Stimulated activated naive CD8-positive, alpha-beta T cell treated with anti-CD3 and anti-CD28 coated beads, Interleukin-15, amount 100 ng/mL, for 72 hours (primary cell): ENCODE results near the gene ALDH1A3.

Source experiments
- ATAC-seq: fragments of 150-1000 bp; cut with Tn5 transposase; 2 replicates; pipeline ENCODE4 v1.10.0; 2021; ENCODE audit warnings: mild to moderate bottlenecking, moderate library complexity
- DNase-seq, 2 donors: peaks; one replicate each; pipeline ENCODE4 v3.0.0; 2021 to 2022
- H3K27ac Mint-ChIP-seq, 2 donors: one replicate each; pipeline ENCODE4 v1.8.0; 2022; ENCODE audit warnings: mild to moderate bottlenecking in 2 of 2, mixed read lengths in 2 of 2, moderate library complexity in 2 of 2
- H3K27me3 Mint-ChIP-seq: one replicate; pipeline ENCODE4 v1.8.0; 2022; ENCODE audit warnings: mixed read lengths
- H3K4me1 Mint-ChIP-seq: one replicate; pipeline ENCODE4 v1.8.0; 2022; ENCODE audit warnings: mild to moderate bottlenecking, mixed read lengths
- H3K4me3 Mint-ChIP-seq, 2 donors: one replicate each; pipeline ENCODE4 v1.8.0; 2022; ENCODE audit warnings: mild to moderate bottlenecking in 2 of 2, mixed read lengths in 2 of 2, moderate library complexity in 1 of 2
- H3K9me3 Mint-ChIP-seq, 2 donors: one replicate each; pipeline ENCODE4 v1.8.0; 2022; ENCODE audit warnings: mixed read lengths in 2 of 2

ALDH1A3 gene

DNA sequence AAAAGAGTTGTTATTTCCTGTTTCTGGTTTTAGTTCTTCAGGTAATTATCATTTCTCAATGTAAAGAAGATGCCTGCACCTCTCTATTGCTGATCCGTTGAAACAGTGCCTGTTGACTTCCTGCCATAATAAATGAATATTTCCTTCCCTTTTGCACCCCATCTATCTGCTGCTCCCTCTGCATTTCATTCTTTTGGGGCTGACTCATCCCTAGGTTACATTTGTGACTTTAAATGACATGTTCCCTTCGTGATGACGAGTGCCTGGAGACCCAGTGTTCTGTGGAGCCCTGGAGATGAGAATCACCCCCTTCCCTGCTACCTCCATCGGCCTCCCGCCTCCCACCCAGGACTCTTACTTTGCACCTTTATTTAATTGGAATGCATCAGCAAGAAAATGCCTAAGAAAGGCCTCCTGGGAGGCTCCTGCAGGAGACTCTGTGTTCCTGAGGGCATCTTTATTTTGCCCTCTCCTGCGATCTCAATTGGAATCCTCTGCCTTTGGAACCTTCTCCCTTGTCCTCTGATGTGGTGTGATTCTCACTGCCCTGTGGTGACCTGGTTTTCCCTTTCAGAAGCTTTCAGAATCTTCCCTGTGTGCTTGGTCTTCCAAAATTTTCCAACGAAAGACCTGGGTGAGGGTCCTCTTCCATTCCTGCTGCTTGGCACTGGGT lies 53.2 kb downstream of the ALDH1A3 start:
- no peak for DNase-seq
- Mint-ChIP-seq H3K27ac (no peak overlapping the region), H3K9me3 (no peaks in the 10 kb centered on the region), H3K4me1 (no peaks in the 10 kb centered on the region), H3K4me3 (no peak overlapping the region), H3K27me3 (peaks cover 33% of the 10 kb centered on the region)
- ATAC-seq = no peak

DNA sequence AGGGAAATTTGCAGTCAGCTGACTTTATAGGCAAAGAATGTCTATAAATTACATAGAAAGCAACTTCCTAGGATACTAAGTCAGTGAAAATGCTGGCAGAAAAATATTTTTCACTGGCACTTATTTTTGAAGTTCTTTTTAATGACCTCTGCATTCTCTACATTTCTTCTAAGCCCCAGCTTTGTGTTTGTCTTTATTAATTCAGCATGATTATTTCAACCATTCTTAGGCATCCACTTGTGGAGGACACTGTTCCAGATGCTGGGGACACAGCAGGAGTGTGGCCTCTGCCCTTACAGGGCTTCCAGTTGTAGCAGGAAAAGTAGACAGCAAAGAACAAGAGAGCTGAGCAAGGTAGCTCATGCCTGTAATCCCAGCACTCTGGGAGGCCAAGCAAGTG lies 54.5 kb downstream of the ALDH1A3 start:
- no peak overlapping the region for H3K27ac Mint-ChIP-seq
- H3K27me3 Mint-ChIP-seq = peaks cover 21% of the 10 kb centered on the region
- DNase-seq (no peak), ATAC-seq (no peak)
- H3K9me3 Mint-ChIP-seq = no peaks in the 10 kb centered on the region
- no peak overlapping the region for H3K4me3 Mint-ChIP-seq
- H3K4me1 Mint-ChIP-seq = no peaks in the 10 kb centered on the region

DNA sequence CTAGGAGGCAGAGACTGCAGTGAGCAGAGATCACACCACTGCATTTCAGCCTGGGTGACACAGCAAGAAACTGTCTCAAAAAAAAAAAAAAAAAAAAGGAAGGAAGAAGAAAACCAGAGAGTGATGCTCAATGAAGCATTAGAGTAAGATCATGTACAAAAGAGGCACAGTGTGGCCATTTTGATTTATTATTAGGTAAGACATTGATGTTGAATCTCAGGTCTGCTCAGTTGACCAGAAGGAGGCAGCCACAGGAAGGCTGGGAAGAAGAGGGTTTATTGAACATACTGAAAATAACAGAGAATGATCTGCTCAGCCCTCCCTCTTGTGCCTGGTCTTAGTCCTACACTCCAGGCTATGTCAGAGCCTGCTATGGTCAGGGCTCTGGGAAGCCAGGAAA lies 55.1 kb downstream of the ALDH1A3 start:
- H3K4me3 Mint-ChIP-seq = no peak overlapping the region
- DNase-seq (no peak), ATAC-seq (no peak)
- no peaks in the 10 kb centered on the region for H3K4me1 Mint-ChIP-seq
- peaks cover 19% of the 10 kb centered on the region for H3K27me3 Mint-ChIP-seq
- H3K9me3 Mint-ChIP-seq = no peaks in the 10 kb centered on the region
- no peak overlapping the region for H3K27ac Mint-ChIP-seq

DNA sequence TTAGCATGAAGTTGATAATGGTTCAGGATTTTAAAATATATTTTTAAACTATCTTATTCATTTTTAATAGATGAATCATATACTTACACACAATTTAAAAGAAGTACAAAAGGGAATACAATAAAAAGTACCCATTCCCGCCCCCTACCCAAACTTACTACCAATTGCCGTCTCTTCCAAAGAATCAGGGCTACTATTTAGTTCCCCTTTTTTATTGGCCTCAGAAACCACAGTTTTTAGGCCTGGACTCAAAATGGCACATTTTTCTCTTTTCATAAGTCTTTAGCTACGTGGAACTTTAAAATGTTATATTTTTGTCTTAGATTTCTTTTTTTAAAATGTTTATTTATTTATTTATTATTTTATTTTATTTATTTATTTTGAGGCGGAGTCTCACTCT lies 57.5 kb downstream of the ALDH1A3 start:
- Mint-ChIP-seq H3K4me1 (no peaks in the 10 kb centered on the region), H3K27ac (no peak overlapping the region), H3K9me3 (no peaks in the 10 kb centered on the region), H3K4me3 (no peak overlapping the region), H3K27me3 (peaks cover 19% of the 10 kb centered on the region)
- ATAC-seq (no peak), DNase-seq (no peak)

DNA sequence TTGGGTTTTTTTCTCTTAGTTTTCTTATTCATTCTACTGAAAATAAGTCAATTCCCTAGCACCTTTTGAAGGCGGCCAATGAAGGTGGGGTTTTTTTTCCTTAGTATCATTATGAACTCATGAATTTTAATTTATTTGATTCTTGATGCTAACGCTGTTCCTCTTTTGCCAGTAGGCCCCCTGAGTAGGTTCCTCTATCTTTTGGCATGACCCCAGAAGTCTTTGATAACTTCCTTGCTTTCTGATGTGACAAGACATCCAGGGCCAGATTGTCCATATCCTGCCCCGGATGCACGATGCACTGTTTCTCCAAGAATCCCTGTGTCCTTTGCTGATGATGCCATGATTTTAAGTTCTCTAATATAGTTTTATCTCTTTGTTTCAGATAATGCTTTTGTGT lies 60.2 kb downstream of the ALDH1A3 start:
- H3K9me3 Mint-ChIP-seq = no peaks in the 10 kb centered on the region
- peaks cover 6% of the 10 kb centered on the region for H3K27me3 Mint-ChIP-seq
- H3K4me3 Mint-ChIP-seq = no peak overlapping the region
- no peak overlapping the region for H3K27ac Mint-ChIP-seq
- no peak for DNase-seq
- no peak for ATAC-seq
- no peaks in the 10 kb centered on the region for H3K4me1 Mint-ChIP-seq

DNA sequence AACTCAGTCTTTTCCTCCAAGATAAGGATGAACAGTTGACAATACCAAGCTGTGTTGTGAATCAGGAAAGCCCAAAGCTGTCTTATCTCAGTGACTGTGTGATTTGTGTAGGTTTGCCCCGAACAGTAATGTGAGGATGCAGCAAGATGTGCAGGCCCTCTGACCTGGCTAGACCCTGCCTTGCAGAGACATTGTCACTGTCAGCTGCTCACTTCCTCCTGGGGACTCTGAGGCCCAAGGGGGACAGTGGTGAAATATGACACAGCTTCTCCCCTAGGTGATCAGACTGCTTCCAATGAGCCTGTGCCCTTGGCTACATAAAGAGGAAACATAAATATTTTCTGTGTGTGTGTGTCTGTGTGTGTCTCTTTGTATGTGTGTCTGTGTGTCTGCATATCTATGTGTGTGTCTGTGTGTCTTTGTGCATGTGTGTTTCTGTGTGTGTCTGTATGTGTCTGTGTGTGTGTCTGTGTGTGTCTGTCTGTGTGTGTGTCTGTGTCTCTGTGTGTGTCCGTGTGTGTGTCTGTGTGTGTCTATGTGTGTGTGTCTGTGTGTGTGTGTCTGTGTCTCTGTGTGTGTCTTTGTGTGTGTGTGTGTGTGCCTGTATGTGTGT lies 61.2 kb downstream of the ALDH1A3 start:
- Mint-ChIP-seq H3K4me1 (no peaks in the 10 kb centered on the region), H3K27ac (no peak overlapping the region), H3K27me3 (no peaks in the 10 kb centered on the region), H3K4me3 (no peak overlapping the region), H3K9me3 (no peaks in the 10 kb centered on the region)
- no peak for DNase-seq
- no peak for ATAC-seq

DNA sequence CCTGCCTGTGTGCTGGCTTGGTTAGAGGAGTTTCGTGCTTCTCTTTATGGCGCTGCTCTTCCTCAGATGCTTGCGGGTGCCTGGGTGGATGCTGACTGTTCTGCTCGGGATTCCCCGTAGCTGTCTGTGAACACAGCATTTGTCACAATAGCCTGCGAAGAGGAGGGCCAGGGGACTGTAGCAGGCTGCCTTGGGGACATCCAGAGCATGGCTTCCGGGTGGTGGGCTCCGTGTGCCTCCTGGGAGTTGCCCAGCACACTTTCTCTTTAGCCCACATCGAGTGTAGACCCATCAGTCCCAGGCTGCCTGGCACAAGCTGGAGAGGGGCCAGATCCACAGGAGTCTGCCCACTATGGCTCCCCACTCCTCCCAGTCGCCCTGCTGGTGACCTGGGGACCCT lies 61.9 kb downstream of the ALDH1A3 start:
- H3K27me3 Mint-ChIP-seq = no peaks in the 10 kb centered on the region
- H3K27ac Mint-ChIP-seq = no peak overlapping the region
- DNase-seq (no peak), ATAC-seq (no peak)
- H3K4me3 Mint-ChIP-seq = no peak overlapping the region
- H3K4me1 Mint-ChIP-seq = no peaks in the 10 kb centered on the region
- no peaks in the 10 kb centered on the region for H3K9me3 Mint-ChIP-seq

DNA sequence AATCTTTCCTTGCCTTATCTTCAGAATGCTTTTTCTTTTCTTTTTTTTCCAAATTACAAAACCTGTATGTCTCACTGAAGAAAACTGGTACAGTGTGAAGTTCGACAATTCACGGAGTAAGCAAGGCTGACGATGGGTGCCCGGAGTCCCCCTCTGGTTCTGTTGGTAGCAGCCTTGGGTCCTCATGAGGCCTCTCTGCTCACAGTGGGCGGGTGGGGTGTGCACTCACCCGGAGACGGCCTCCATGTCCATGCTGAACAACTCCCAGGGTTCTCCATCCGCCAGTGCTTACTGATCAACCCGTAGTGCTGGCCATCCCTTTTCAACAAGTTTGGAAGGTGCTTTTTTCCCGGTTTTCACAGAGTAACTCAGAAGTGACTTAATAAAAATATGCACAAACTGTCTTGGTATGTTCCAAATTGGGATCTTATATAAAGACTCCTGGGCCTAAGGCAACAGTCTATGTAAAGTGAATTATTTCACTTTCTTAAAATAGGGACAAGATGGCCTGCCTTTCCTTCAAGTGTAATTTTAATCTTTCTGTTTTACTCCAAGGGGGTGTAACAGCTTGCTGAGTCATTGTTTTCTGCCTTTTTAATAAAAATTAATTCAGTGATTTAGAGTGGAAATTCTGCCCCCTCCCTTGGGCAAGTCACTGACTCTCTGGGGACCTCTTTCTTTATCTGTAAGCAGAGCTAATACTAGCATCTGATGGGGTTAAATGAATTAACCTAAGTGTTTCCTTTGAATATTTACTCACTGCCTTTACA lies 63.2 kb downstream of the ALDH1A3 start:
- Mint-ChIP-seq H3K27ac (no peak overlapping the region), H3K27me3 (peaks cover 6% of the 10 kb centered on the region), H3K4me1 (no peaks in the 10 kb centered on the region), H3K4me3 (no peak overlapping the region), H3K9me3 (no peaks in the 10 kb centered on the region)
- ATAC-seq (no peak), DNase-seq (no peak)

DNA sequence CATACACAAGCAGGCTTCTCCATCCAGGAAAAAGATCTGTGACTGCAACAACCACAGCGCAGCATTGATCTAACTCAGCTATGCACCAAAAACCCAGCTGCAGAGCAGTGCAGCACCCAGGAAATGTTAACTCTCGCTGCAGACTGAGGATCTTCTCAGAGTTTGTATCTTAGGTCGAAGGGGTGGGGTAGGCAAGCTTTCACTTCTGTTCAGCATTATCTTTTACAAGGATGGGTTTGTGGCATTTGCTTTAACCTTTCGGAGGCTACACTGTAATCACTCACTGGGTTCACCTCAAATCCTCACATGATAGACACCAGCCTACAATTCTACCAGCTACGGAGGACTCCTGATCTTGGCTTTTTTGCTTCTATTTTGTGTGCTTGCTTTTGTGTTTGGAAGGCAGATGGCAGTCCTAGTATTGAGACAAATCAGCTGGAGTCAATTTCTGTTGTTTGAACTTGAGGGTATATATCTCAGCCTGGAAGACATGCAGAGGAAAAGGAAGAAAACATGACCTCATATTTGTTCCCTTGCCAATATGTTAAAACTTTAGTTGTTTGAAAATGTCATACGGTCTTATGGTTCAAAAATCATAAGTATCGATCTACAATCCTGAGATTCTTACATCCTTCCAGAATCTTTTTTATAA lies 64.7 kb downstream of the ALDH1A3 start:
- DNase-seq (no peak), ATAC-seq (no peak)
- no peak overlapping the region for H3K4me3 Mint-ChIP-seq
- no peaks in the 10 kb centered on the region for H3K9me3 Mint-ChIP-seq
- H3K27ac Mint-ChIP-seq = no peak overlapping the region
- H3K27me3 Mint-ChIP-seq = peaks cover 20% of the 10 kb centered on the region
- no peaks in the 10 kb centered on the region for H3K4me1 Mint-ChIP-seq

DNA sequence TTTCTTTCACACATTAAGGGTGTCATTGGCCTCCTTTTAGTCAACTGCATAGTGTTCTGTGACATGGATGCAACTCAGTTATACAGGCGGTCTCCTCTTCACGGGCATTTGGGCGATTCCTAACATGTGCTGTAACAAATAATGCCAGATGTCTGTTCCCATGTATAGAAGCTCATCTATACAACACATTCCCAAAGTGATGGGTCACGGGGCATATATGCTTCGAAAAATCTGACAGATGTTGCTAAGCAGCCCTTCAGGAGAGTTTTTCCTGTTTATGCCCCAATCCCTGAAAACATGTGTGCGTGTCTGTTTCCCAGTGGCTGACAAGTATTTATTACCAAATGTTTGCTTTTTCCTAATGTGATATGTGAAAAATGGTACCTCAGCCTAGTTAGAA lies 65.4 kb downstream of the ALDH1A3 start:
- Mint-ChIP-seq H3K27ac (no peak overlapping the region), H3K9me3 (no peaks in the 10 kb centered on the region), H3K27me3 (peaks cover 20% of the 10 kb centered on the region), H3K4me1 (no peaks in the 10 kb centered on the region), H3K4me3 (no peak overlapping the region)
- DNase-seq = no peak
- no peak for ATAC-seq

DNA sequence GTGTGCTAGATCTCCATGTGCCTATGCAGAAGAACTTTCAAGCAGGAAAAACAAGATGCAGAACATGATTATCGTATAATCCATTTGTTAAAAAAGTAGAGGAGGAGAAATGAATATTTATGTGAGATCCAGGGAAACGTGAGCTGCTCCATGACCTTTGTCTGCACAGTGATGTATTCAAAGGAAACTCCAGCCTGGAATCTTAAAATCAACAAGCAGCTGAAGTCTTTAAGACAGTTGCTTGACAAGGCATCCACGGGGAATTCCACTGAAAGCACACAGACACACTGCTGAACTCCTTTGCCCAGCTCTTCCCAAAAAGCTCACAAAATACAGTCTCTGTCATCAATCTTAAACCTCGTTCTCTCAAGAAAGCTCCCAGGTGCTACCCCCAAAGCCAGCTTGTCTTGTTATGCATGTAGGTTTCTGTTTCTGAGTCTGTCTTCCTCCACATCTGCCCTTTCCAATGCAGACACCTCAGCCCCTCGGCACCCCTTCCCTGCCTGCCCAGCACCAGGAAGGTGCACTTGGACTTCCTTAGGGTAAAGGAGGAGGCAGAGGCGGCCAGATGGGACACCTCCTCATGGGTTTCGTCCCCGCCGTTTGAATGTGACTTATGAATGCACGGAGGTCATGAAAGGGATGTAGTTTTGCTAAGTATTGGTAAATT lies 68.3 kb downstream of the ALDH1A3 start:
- Mint-ChIP-seq H3K4me3 (no peak overlapping the region), H3K27me3 (peaks cover 28% of the 10 kb centered on the region), H3K4me1 (no peaks in the 10 kb centered on the region), H3K9me3 (no peaks in the 10 kb centered on the region), H3K27ac (no peak overlapping the region)
- DNase-seq = no peak
- no peak for ATAC-seq

DNA sequence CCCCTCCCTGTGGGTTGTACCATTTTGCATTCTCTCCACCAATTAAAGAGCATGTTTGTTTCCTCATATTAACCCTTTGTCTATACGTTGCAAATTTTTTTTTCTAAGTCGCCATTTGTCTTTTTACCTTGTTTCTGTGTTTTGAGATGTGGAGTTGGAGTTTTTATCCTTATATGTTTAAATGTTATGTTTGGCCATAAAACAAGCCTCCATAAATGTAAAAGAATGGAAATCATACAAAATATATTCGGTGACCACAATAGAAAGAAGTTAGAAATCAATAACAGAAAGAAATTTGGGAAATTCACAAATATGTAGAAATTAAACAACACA lies 68.8 kb downstream of the ALDH1A3 start:
- H3K4me1 Mint-ChIP-seq = no peaks in the 10 kb centered on the region
- no peak overlapping the region for H3K27ac Mint-ChIP-seq
- ATAC-seq = no peak
- no peak for DNase-seq
- no peaks in the 10 kb centered on the region for H3K9me3 Mint-ChIP-seq
- H3K4me3 Mint-ChIP-seq = no peak overlapping the region
- peaks cover 28% of the 10 kb centered on the region for H3K27me3 Mint-ChIP-seq

DNA sequence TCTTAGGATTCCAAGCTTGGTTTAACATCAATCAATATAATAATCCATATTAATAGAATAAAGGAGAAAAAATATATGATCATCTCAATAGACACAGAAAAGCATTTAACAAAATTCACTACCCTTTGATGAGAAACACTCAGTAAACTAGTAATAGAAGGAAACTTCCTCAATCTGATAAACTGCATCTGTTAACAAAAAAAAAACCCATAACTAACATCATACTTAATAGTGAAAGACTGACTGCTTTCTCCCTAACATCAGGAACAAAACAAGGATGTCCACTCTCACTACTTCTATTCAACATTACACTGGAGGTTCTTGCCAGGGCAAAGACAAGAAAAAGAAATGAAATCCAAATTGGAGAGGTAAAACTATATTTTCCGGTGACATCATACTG lies 70.1 kb downstream of the ALDH1A3 start:
- no peak for DNase-seq
- no peak overlapping the region for H3K27ac Mint-ChIP-seq
- no peaks in the 10 kb centered on the region for H3K9me3 Mint-ChIP-seq
- peaks cover 39% of the 10 kb centered on the region for H3K27me3 Mint-ChIP-seq
- H3K4me1 Mint-ChIP-seq = no peaks in the 10 kb centered on the region
- ATAC-seq = no peak
- no peak overlapping the region for H3K4me3 Mint-ChIP-seq

DNA sequence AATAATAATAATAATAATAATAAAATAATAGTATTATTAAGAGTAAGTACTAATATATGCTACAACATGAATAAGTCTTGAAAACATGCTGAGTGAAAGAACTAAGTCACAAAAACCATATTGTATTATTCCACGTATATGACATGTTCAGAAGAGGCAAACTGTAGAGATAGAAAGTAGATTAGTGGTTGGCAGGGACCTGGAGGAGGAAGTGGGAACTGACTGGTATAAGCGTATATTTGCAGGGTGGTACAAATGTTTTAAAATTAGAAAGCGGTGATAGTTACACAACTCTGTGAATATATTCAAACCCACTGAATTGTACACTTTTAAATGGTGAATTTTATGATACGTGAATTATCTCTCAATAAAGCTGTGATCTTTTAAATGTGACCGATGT lies 72.3 kb downstream of the ALDH1A3 start:
- Mint-ChIP-seq H3K4me1 (no peaks in the 10 kb centered on the region), H3K9me3 (no peaks in the 10 kb centered on the region), H3K4me3 (no peak overlapping the region), H3K27ac (no peak overlapping the region), H3K27me3 (peaks cover 48% of the 10 kb centered on the region)
- ATAC-seq (no peak), DNase-seq (no peak)

DNA sequence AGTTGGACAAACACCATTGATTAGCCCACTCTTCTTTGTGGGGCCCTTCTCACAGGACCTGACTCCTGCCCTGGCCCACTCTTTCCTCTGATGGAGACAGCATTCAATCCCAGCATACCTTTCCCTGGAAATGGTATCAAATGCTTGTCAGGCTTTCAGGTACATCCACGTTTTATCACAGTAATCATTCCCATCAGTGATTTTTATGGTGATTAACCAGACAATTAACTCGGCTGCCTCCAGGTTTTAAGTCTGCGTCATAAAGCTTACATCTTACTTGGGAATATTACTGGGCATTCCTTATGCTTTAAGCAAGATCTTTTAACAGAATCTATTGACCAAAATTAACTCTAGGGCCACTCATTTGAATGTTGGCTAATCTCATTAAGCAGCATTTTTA lies 72.9 kb downstream of the ALDH1A3 start:
- Mint-ChIP-seq H3K9me3 (no peaks in the 10 kb centered on the region), H3K27ac (no peak overlapping the region), H3K4me3 (no peak overlapping the region), H3K4me1 (no peaks in the 10 kb centered on the region), H3K27me3 (peaks cover 51% of the 10 kb centered on the region)
- ATAC-seq (no peak), DNase-seq (no peak)
